GM21423 (cell line): Measurements from ENCODE around the gene DRD1.
"Not testable (repeated sequence)": the region's sequence is repeated elsewhere in the genome, so short reads cannot be mapped to it uniquely, and the experiment has no call there.

Source experiments
- ATAC-seq: cut with Tn5 transposase; IDR thresholded peaks from one replicate; pipeline ENCODE4 v1.9.1; 2021; ENCODE audit warnings: mild to moderate bottlenecking, moderate library complexity; ENCODE audit not compliant: unreplicated experiment

The DRD1 gene

GRCh38 chr5:175468892-175469291 lies 24.9 kb upstream of the DRD1 start:
- no peak for ATAC-seq

- ATAC-seq, result no peak
Observed at GRCh38 chr5:175467983-175468690, 24.2 kb upstream of the DRD1 start.

- ATAC-seq, result no peak
Observed at GRCh38 chr5:175466700-175467318, 22.8 kb upstream of the DRD1 start.

GRCh38 chr5:175465282-175465681 lies 21.3 kb upstream of the DRD1 start:
- no peak for ATAC-seq

- ATAC-seq, result no peak
Observed at GRCh38 chr5:175464942-175465233, 20.9 kb upstream of the DRD1 start.

- peak; percentile 95 for ATAC-seq
Observed at GRCh38 chr5:175464074-175464941, 20.3 kb upstream of the DRD1 start.

- ATAC-seq, result no peak
Observed at GRCh38 chr5:175463641-175464040, 19.7 kb upstream of the DRD1 start.

- ATAC-seq, result no peak
Observed at GRCh38 chr5:175461370-175461769, 17.4 kb upstream of the DRD1 start.

- ATAC-seq, result no peak
Observed at GRCh38 chr5:175460552-175460951, 16.6 kb upstream of the DRD1 start.

- ATAC-seq, result no peak
Observed at GRCh38 chr5:175460126-175460525, 16.1 kb upstream of the DRD1 start.

- ATAC-seq, result peak; percentile 89
Observed at GRCh38 chr5:175457466-175457865, 13.5 kb upstream of the DRD1 start.

GRCh38 chr5:175456105-175456742 lies 12.2 kb upstream of the DRD1 start:
- ATAC-seq, result no peak

GRCh38 chr5:175454338-175454737 lies 10.4 kb upstream of the DRD1 start:
- not testable (repeated sequence) for ATAC-seq

GRCh38 chr5:175452166-175452565 lies 8.2 kb upstream of the DRD1 start:
- ATAC-seq, result no peak

- ATAC-seq, result no peak
Observed at GRCh38 chr5:175448276-175448675, 4.3 kb upstream of the DRD1 start.

- ATAC-seq, result no peak
Observed at GRCh38 chr5:175447571-175447970, 3.6 kb upstream of the DRD1 start.

- ATAC-seq, result not testable (repeated sequence)
Observed at GRCh38 chr5:175446378-175446777, 2.4 kb upstream of the DRD1 start.

GRCh38 chr5:175444905-175445456 lies 999 bp upstream of the DRD1 start:
- no peak for ATAC-seq

GRCh38 chr5:175443514-175444059 lies 395 bp downstream of the DRD1 start:
- ATAC-seq, result no peak

- no peak for ATAC-seq
Observed at GRCh38 chr5:175438234-175438857, 5.6 kb downstream of the DRD1 start.
